HEK293 (cell line): Measurements from ENCODE around the gene SEC16A.

Experiments used
- CTCF ChIA-PET: fragments of 350-600 bp; formaldehyde crosslinking; extraction: SDS; loops from one replicate; lab custom pipeline; 2021; ENCODE audit warnings: antibody characterized with exemption; lab: Yijun Ruan, JAX
- POLR2A ChIA-PET: fragments of 300-600 bp; formaldehyde crosslinking; extraction: SDS; loops from one replicate; lab custom pipeline; 2020; ENCODE audit warnings: antibody characterized with exemption, inconsistent platforms; lab: Yijun Ruan, JAX
- H3K27ac ChIP-seq: fragments of 200-500 bp; sonication (Bioruptor generic); 2 replicates; pipeline ENCODE4 v1.5.1; 2014; ENCODE audit warnings: low read depth, low read length, control low read depth, inconsistent platforms; ENCODE audit errors: extremely low read depth
- H3K36me3 ChIP-seq, 2 experiments: fragments of 200-500 bp in 1 of 2; sonication (Bioruptor generic) in 1 of 2; 1 replicate in 1 of 2; 2 replicates in 1 of 2; pipeline ENCODE4 v1.5.1; 2014 to 2017; ENCODE audit warnings: inconsistent platforms in 2 of 2, low read length in 2 of 2; ENCODE audit not compliant: control insufficient read depth in 2 of 2, insufficient read depth in 1 of 2
- H3K4me1 ChIP-seq: fragments of 200-500 bp; sonication (Bioruptor generic); 2 replicates; pipeline ENCODE4 v1.5.1; 2014; ENCODE audit warnings: mild to moderate bottlenecking, low read length, inconsistent platforms; ENCODE audit not compliant: control insufficient read depth, insufficient read depth
- H3K4me3 ChIP-seq: 2 replicates; pipeline ENCODE4 v1.5.1; 2011; ENCODE audit warnings: low read depth, mild to moderate bottlenecking, control low read depth, low read length, moderate library complexity
- H3K9me3 ChIP-seq: fragments of 200-500 bp; sonication (Bioruptor generic); 2 replicates; pipeline ENCODE4 v1.5.1; 2014; ENCODE audit warnings: low read depth, low read length, inconsistent platforms; ENCODE audit not compliant: control insufficient read depth, insufficient read depth
- INSM2 ChIP-seq: fragments of 450-650 bp; formaldehyde crosslinking; IDR thresholded peaks from 2 replicates; pipeline ENCODE4 v1.5.1; 2016; ENCODE audit warnings: missing biosample characterization, missing genetic modification characterization
- PRDM4 ChIP-seq: fragments of 450-650 bp; formaldehyde crosslinking; IDR thresholded peaks from 2 replicates; pipeline ENCODE4 v1.5.1; 2017; ENCODE audit warnings: missing biosample characterization, missing genetic modification characterization
- REST ChIP-seq: fragments of 450-650 bp; formaldehyde crosslinking; IDR thresholded peaks from 2 replicates; pipeline ENCODE4 v1.5.1; 2016; ENCODE audit warnings: missing biosample characterization, missing genetic modification characterization
- SP2 ChIP-seq: fragments of 450-650 bp; formaldehyde crosslinking; IDR thresholded peaks from 2 replicates; pipeline ENCODE4 v1.5.1; 2016; ENCODE audit warnings: missing biosample characterization, missing genetic modification characterization
- SP3 ChIP-seq: fragments of 450-650 bp; formaldehyde crosslinking; IDR thresholded peaks from 2 replicates; pipeline ENCODE4 v1.5.1; 2016; ENCODE audit warnings: missing biosample characterization, missing genetic modification characterization
- SP7 ChIP-seq: fragments of 450-650 bp; formaldehyde crosslinking; IDR thresholded peaks from 2 replicates; pipeline ENCODE4 v1.5.1; 2016; ENCODE audit warnings: missing biosample characterization, missing genetic modification characterization
- TSHZ1 ChIP-seq: fragments of 450-650 bp; formaldehyde crosslinking; IDR thresholded peaks from 2 replicates; pipeline ENCODE4 v1.5.1; 2016; ENCODE audit warnings: missing biosample characterization, missing genetic modification characterization, borderline replicate concordance
- ZFP37 ChIP-seq: fragments of 450-650 bp; formaldehyde crosslinking; IDR thresholded peaks from 2 replicates; pipeline ENCODE4 v1.5.1; 2016; ENCODE audit warnings: missing biosample characterization, missing genetic modification characterization
- ZNF16 ChIP-seq: fragments of 450-650 bp; formaldehyde crosslinking; IDR thresholded peaks from 2 replicates; pipeline ENCODE4 v1.5.1; 2016; ENCODE audit warnings: low read depth, missing biosample characterization, missing genetic modification characterization
- ZNF23 ChIP-seq: fragments of 450-650 bp; formaldehyde crosslinking; IDR thresholded peaks from 2 replicates; pipeline ENCODE4 v1.5.1; 2016; ENCODE audit warnings: missing biosample characterization, missing genetic modification characterization, borderline replicate concordance
- ZNF350 ChIP-seq: fragments of 450-650 bp; formaldehyde crosslinking; IDR thresholded peaks from 2 replicates; pipeline ENCODE4 v1.5.0; 2017; ENCODE audit warnings: missing biosample characterization, mild to moderate bottlenecking, missing genetic modification characterization
- ZNF416 ChIP-seq: fragments of 450-650 bp; formaldehyde crosslinking; IDR thresholded peaks from 2 replicates; pipeline ENCODE4 v1.5.1; 2016; ENCODE audit warnings: missing biosample characterization, missing genetic modification characterization
- ZNF473 ChIP-seq: fragments of 450-650 bp; formaldehyde crosslinking; IDR thresholded peaks from 2 replicates; pipeline ENCODE4 v1.5.1; 2017; ENCODE audit warnings: missing biosample characterization, missing genetic modification characterization
- ZNF530 ChIP-seq: fragments of 450-650 bp; formaldehyde crosslinking; IDR thresholded peaks from 2 replicates; pipeline ENCODE4 v1.5.1; 2016; ENCODE audit warnings: low read depth, missing biosample characterization, missing genetic modification characterization
- ZNF560 ChIP-seq: fragments of 450-650 bp; formaldehyde crosslinking; IDR thresholded peaks from 2 replicates; pipeline ENCODE4 v1.5.1; 2017; ENCODE audit warnings: missing biosample characterization, missing genetic modification characterization, borderline replicate concordance
- ZNF585B ChIP-seq: fragments of 450-650 bp; formaldehyde crosslinking; IDR thresholded peaks from 2 replicates; pipeline ENCODE4 v1.5.1; 2016; ENCODE audit warnings: missing biosample characterization, missing genetic modification characterization
- ZNF704 ChIP-seq: fragments of 450-650 bp; formaldehyde crosslinking; IDR thresholded peaks from 2 replicates; pipeline ENCODE4 v1.5.1; 2016; ENCODE audit warnings: missing biosample characterization, missing genetic modification characterization
- ZNF837 ChIP-seq: fragments of 450-650 bp; formaldehyde crosslinking; IDR thresholded peaks from 2 replicates; pipeline ENCODE4 v1.5.1; 2016; ENCODE audit warnings: missing biosample characterization, missing genetic modification characterization

Gene SEC16A

GRCh38 chr9:136467766-136468165, 15.1 kb downstream of the SEC16A start:
- POLR2A ChIA-PET, result no interaction called here
- CTCF ChIA-PET, result interaction anchor here (1.4 to 1.9 kb wide), 2 partner anchors 17 to 20 kb away, joined by 5 to 6 read pairs; no protein-coding TSS in a partner anchor
- H3K9me3 ChIP-seq, result no peaks in the 10 kb centered on the region
- TF ChIP-seq ZNF23 (tag by site-specific recombination) (no peak), SP3 (tag by site-specific recombination) (no peak), SP2 (tag by site-specific recombination) (no peak), REST (tag by site-specific recombination) (no peak), ZNF16 (tag by site-specific recombination) (no peak), ZNF350 (tag by site-specific recombination) (no peak), INSM2 (tag by site-specific recombination) (no peak), ZNF585B (tag by site-specific recombination) (no peak), ZFP37 (tag by site-specific recombination) (no peak)
- TF ChIP-seq, all 188 proteins: peak for 0
- Histone ChIP-seq H3K4me1 (no peaks in the 10 kb centered on the region), H3K27ac (no peak overlapping the region), H3K36me3 (peaks cover 18 to 98% of the 10 kb centered on the region in 2 experiments), H3K4me3 (no peak overlapping the region)

- no peaks in the 10 kb centered on the region for H3K9me3 ChIP-seq
- peaks cover 18 to 96% of the 10 kb centered on the region in 2 experiments for H3K36me3 ChIP-seq
- ChIA-PET CTCF (interaction anchor here (1.0 kb wide), 1 partner anchor 26 kb away, joined by 3 read pairs; no protein-coding TSS in a partner anchor), POLR2A (no interaction called here)
- H3K4me3 ChIP-seq, result no peak overlapping the region
- no peaks in the 10 kb centered on the region for H3K4me1 ChIP-seq
- TF ChIP-seq ZNF530 (tag by site-specific recombination), result no peak
- no peak for TF ChIP-seq ZNF560 (tag by site-specific recombination)
- no peak for TF ChIP-seq ZNF473 (tag by site-specific recombination)
- no peak for TF ChIP-seq SP2 (tag by site-specific recombination)
- TF ChIP-seq SP7, result no peak
- no peak overlapping the region for H3K27ac ChIP-seq
These were observed 16.7 kb downstream of the SEC16A start for GRCh38 chr9:136466155-136466541.

- H3K36me3 ChIP-seq, result peaks cover 21 to 96% of the 10 kb centered on the region in 2 experiments
- H3K27ac ChIP-seq, result no peak overlapping the region
- H3K4me3 ChIP-seq, result no peak overlapping the region
- no peaks in the 10 kb centered on the region for H3K9me3 ChIP-seq
- ChIA-PET POLR2A (no interaction called here), CTCF (interaction anchor here (0.6 to 1.0 kb wide), 2 partner anchors 25 to 425 kb away, joined by 3 to 6 read pairs; no protein-coding TSS in a partner anchor)
- H3K4me1 ChIP-seq, result no peaks in the 10 kb centered on the region
- TF ChIP-seq ZFP37 (tag by site-specific recombination) (no peak), TSHZ1 (tag by site-specific recombination) (no peak), PRDM4 (tag by site-specific recombination) (no peak), ZNF837 (no peak), ZNF416 (tag by site-specific recombination) (no peak), ZNF704 (no peak)
These were observed 17.2 kb downstream of the SEC16A start for GRCh38 chr9:136465500-136466154.
